LNCaP clone FGC (cell line): Measurements from ENCODE around the gene PUM1.

Experiments
- DNase-seq: peaks from one replicate; pipeline ENCODE4 v3.0.0-alpha.2; 2011; ENCODE audit warnings: low read depth
- H3K4me3 ChIP-seq: 2 replicates; pipeline ENCODE4 v1.5.1; 2011; ENCODE audit warnings: mild to moderate bottlenecking, low read depth, low read length, control low read depth
- CTCF ChIP-seq: IDR thresholded peaks from 2 replicates; pipeline ENCODE4 v1.5.1; 2012; ENCODE audit warnings: mild to moderate bottlenecking; ENCODE audit not compliant: control insufficient read depth, insufficient read depth; ENCODE audit errors: extremely low read depth

Gene PUM1

DNA sequence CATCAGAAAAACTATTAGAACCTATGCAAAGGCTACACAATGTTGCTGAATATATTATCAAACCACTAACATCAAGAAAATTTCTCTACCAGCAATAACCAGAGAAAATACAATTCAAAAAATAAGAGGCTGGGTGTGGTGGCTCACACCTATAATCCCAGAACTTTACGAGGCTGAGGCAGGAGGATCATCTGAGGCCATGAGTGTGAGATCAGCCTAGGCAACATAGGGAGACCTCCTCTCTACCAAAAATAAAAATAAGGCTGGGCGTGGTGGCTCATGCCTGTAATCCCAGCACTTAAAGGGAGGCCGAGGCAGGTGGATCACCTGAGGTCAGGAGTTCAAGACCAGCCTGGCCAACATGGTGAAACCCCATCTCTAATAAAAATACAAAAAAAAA is 16.9 kb upstream of the PUM1 start:
- no peak for DNase-seq
- H3K4me3 ChIP-seq = no peak overlapping the region
- no peak for TF ChIP-seq CTCF

- no peak for DNase-seq
- TF ChIP-seq CTCF = no peak
- no peak overlapping the region for H3K4me3 ChIP-seq
Observed at GRCh38 chr1:31073044-31073443, 7.5 kb upstream of the PUM1 start.

GRCh38 chr1:31072304-31072746 is 6.8 kb upstream of the PUM1 start:
- no peak overlapping the region for H3K4me3 ChIP-seq
- no peak for TF ChIP-seq CTCF
- DNase-seq = no peak

DNA sequence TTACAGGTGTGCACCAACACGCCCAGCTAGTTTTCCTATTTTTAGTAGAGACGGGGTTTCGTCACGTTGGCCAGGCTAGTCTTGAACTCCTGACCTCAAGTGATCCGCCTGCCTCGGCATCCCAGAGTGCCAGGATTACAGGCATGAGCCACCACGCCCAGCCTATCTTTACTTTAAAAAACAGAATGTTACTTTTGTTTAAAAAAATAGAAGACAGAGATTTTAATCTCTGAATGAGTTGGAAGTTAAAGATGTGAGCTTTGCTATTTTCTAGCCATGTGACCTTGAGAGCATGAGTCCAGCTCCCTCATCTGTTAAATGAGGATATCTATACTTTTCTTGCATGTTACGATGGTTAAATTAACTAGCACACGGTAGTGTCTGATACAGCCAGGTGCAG is 3.9 kb upstream of the PUM1 start:
- H3K4me3 ChIP-seq = no peak overlapping the region
- no peak for DNase-seq
- no peak for TF ChIP-seq CTCF

GRCh38 chr1:31064718-31065309 is 703 bp downstream of the PUM1 start:
- TF ChIP-seq CTCF = no peak
- H3K4me3 ChIP-seq = peak overlapping the region; percentile 89
- DNase-seq = no peak

DNA sequence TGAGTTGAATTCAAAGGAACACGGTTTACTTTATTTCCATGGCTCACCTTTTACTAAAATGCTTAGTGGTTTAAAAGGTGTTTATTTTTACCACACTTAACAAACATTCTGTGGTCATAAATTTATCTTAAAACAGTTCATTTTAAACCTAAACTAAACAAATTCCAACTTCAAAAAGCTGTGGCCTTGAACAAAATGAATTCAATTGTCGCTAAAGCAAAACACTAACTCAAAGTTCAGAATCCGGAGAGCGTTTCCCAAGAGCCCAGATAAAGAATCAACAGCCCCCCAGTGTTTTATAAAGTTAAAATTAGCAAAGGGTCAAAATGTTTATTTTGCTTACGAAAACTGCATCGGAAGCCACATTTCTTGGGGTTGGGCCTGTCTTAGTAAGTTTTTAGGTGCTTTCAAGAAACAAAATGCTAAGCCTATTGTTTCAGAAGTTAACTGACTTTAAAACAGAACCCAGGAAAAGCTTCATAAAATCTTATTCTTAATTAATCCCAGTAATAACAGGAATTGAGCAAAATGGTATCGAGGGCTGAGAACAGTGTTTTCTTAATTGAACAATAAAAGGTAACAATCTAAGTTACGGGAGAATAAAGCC is 1.3 kb downstream of the PUM1 start:
- no peak for DNase-seq
- no peak for TF ChIP-seq CTCF

DNA sequence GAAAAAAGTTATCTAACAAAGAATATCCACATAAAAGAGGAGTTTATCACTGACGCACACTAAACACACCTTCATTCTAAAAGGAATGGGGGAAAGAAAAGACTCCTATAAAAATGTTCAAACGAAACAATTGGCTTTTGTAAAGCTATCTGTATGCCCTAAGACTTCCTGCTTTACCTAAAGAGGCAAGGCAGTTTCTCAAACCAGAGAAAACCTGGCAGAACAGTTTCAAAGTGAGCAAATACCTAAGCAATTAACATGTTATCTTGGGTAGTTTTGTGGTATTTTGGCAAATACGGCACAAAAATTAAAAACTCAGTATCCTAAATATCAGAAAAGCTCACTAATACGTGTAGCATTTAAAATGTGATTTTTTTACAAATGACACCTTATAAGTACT is 1.9 kb downstream of the PUM1 start:
- no peak for DNase-seq
- H3K4me3 ChIP-seq = peak overlapping the region; percentile 89
- no peak for TF ChIP-seq CTCF

More for the DNA sequence above, 1.3 kb downstream of the PUM1 start:
- peak overlapping the region; percentile 89 for H3K4me3 ChIP-seq
